T-helper 22 cell (primary cell): ENCODE results near the gene PKP1.

Experiments used
- DNase-seq: peaks from one replicate; pipeline ENCODE4 v3.0.0-alpha.2; 2020; ENCODE audit warnings: low read depth

PKP1 gene

GRCh38 chr1:201281573-201281972 lies 1.7 kb upstream of the PKP1 start:
- DNase-seq = no peak

- DNase-seq = no peak
These were observed 1.1 kb upstream of the PKP1 start for GRCh38 chr1:201282216-201282615.

- no peak for DNase-seq
These were observed 689 bp downstream of the PKP1 start for GRCh38 chr1:201283836-201284553.

GRCh38 chr1:201284636-201285035 lies 1.3 kb downstream of the PKP1 start:
- no peak for DNase-seq

- no peak for DNase-seq
These were observed 2.5 kb downstream of the PKP1 start for GRCh38 chr1:201285846-201286245.

GRCh38 chr1:201286445-201286844 lies 3.1 kb downstream of the PKP1 start:
- no peak for DNase-seq

GRCh38 chr1:201288007-201288406 lies 4.7 kb downstream of the PKP1 start:
- no peak for DNase-seq

- DNase-seq = no peak
These were observed 5.5 kb downstream of the PKP1 start for GRCh38 chr1:201288765-201289164.

- no peak for DNase-seq
These were observed 7.2 kb downstream of the PKP1 start for GRCh38 chr1:201290551-201290950.

GRCh38 chr1:201291916-201292315 lies 8.6 kb downstream of the PKP1 start:
- DNase-seq = no peak

GRCh38 chr1:201294876-201295275 lies 11.6 kb downstream of the PKP1 start:
- DNase-seq = no peak

GRCh38 chr1:201295346-201295745 lies 12.0 kb downstream of the PKP1 start:
- DNase-seq = no peak

GRCh38 chr1:201295861-201296260 lies 12.6 kb downstream of the PKP1 start:
- no peak for DNase-seq

- no peak for DNase-seq
These were observed 13.0 kb downstream of the PKP1 start for GRCh38 chr1:201296352-201296751.

- DNase-seq = no peak
These were observed 15.4 kb downstream of the PKP1 start for GRCh38 chr1:201298396-201299381.

GRCh38 chr1:201299968-201300367 lies 16.7 kb downstream of the PKP1 start:
- DNase-seq = no peak

GRCh38 chr1:201300641-201301040 lies 17.3 kb downstream of the PKP1 start:
- DNase-seq = no peak

- no peak for DNase-seq
These were observed 19.2 kb downstream of the PKP1 start for GRCh38 chr1:201302163-201303152.

GRCh38 chr1:201304126-201304525 lies 20.8 kb downstream of the PKP1 start:
- no peak for DNase-seq

- DNase-seq = no peak
These were observed 22.5 kb downstream of the PKP1 start for GRCh38 chr1:201305815-201306214.

GRCh38 chr1:201307231-201307630 lies 23.9 kb downstream of the PKP1 start:
- DNase-seq = no peak
